Neural cell (in vitro differentiated cells): Measurements from ENCODE around the gene NATD1. TPM values are rescaled to one million over a fixed set of nuclear protein-coding genes. Genes with fewer than 3 reads are reported as not detected.

Experiments
- H2AFZ ChIP-seq: fragments of 200-600, 300-800 bp; sonication (generic), shearing (Covaris generic); 2 replicates; pipeline ENCODE4 v1.6.0; 2014; ENCODE audit warnings: low read depth, mild to moderate bottlenecking, antibody characterized with exemption, low read length, moderate library complexity
- H3F3A ChIP-seq: fragments of 200-600 bp; shearing (Covaris generic); 2 replicates; pipeline ENCODE4 v1.6.1; 2016; ENCODE audit warnings: mild to moderate bottlenecking, moderate library complexity, mixed read lengths, antibody characterized with exemption, low read length; ENCODE audit not compliant: insufficient read depth, poor library complexity, severe bottlenecking
- H3K27ac ChIP-seq: fragments of 200-600, 300-800 bp; sonication (generic), shearing (Covaris generic); 2 replicates; pipeline ENCODE4 v1.5.1; 2014; ENCODE audit warnings: mild to moderate bottlenecking, low read length, moderate library complexity
- H3K27me3 ChIP-seq: fragments of 300-800, 200-600 bp; sonication (generic), shearing (Covaris generic); 2 replicates; pipeline ENCODE4 v1.6.0; 2014; ENCODE audit warnings: mild to moderate bottlenecking, low read depth, low read length, moderate library complexity; ENCODE audit not compliant: insufficient read depth
- H3K36me3 ChIP-seq: fragments of 300-800, 200-600 bp; sonication (generic), shearing (Covaris generic); 2 replicates; pipeline ENCODE4 v1.5.1; 2014; ENCODE audit warnings: mild to moderate bottlenecking, antibody characterized with exemption, low read length, moderate library complexity; ENCODE audit not compliant: insufficient read depth
- H3K4me2 ChIP-seq: fragments of 300-800, 200-600 bp; sonication (generic), shearing (Covaris generic); 2 replicates; pipeline ENCODE4 v1.6.0; 2014; ENCODE audit warnings: mild to moderate bottlenecking, low read length
- H3K4me3 ChIP-seq: fragments of 300-800, 200-600 bp; sonication (generic), shearing (Covaris generic); 2 replicates; pipeline ENCODE4 v1.5.1; 2014; ENCODE audit warnings: mild to moderate bottlenecking, low read length, moderate library complexity
- H3K79me2 ChIP-seq: fragments of 200-600 bp; shearing (Covaris generic); replicated peaks from 2 replicates; pipeline ENCODE4 v1.6.0; 2014; ENCODE audit warnings: mild to moderate bottlenecking, low read length, moderate library complexity; ENCODE audit not compliant: insufficient read depth
- H3K9ac ChIP-seq: fragments of 300-800, 200-600 bp; sonication (generic), shearing (Covaris generic); 2 replicates; pipeline ENCODE4 v1.6.1; 2016; ENCODE audit warnings: mild to moderate bottlenecking, low read length, mixed read lengths
- H3K9me2 ChIP-seq: fragments of 200-600 bp; shearing (Covaris generic); 2 replicates; pipeline ENCODE4 v1.6.1; 2016; ENCODE audit warnings: mild to moderate bottlenecking, low read length, mixed read lengths; ENCODE audit not compliant: insufficient read depth
- H3K9me3 ChIP-seq: fragments of 200-600, 300-800 bp; sonication (generic), shearing (Covaris generic); 2 replicates; pipeline ENCODE4 v1.6.1; 2016; ENCODE audit warnings: mild to moderate bottlenecking, mixed run types, low read length, moderate library complexity, mixed read lengths
- H4K20me1 ChIP-seq: fragments of 200-600 bp; shearing (Covaris generic); 2 replicates; pipeline ENCODE4 v1.6.1; 2016; ENCODE audit warnings: mild to moderate bottlenecking, mixed run types; ENCODE audit not compliant: insufficient read depth
- EP300 ChIP-seq: fragments of 450-650 bp; conservative IDR thresholded peaks from 2 replicates; pipeline ENCODE4 v1.6.1; 2014; ENCODE audit warnings: antibody characterized with exemption, mild to moderate bottlenecking, moderate library complexity; ENCODE audit not compliant: poor library complexity, severe bottlenecking
- EZH2 ChIP-seq: fragments of 200-600, 300-800 bp; shearing (Covaris generic), sonication (generic); IDR thresholded peaks from 2 replicates; pipeline ENCODE4 v1.6.1; 2014; ENCODE audit warnings: antibody characterized with exemption, low read length, borderline replicate concordance, mild to moderate bottlenecking; ENCODE audit not compliant: insufficient read depth, poor library complexity, severe bottlenecking
- MXI1 ChIP-seq: fragments of 450-650 bp; conservative IDR thresholded peaks from 2 replicates; pipeline ENCODE4 v1.6.1; 2014; ENCODE audit warnings: antibody characterized with exemption, mild to moderate bottlenecking; ENCODE audit not compliant: poor library complexity, severe bottlenecking
- POLR2AphosphoS5 ChIP-seq: IDR thresholded peaks from 2 replicates; pipeline ENCODE4 v1.6.1; 2012
- RAD21 ChIP-seq: fragments of 450-650 bp; conservative IDR thresholded peaks from 2 replicates; pipeline ENCODE4 v1.6.1; 2014; ENCODE audit warnings: antibody characterized with exemption, mild to moderate bottlenecking, moderate library complexity
- SMC3 ChIP-seq: fragments of 450-650 bp; conservative IDR thresholded peaks from 2 replicates; pipeline ENCODE4 v1.6.1; 2014; ENCODE audit warnings: antibody characterized with exemption, mild to moderate bottlenecking, moderate library complexity; ENCODE audit not compliant: poor library complexity
- TAF1 ChIP-seq: IDR thresholded peaks from 2 replicates; pipeline ENCODE4 v1.6.1; 2012; ENCODE audit warnings: low read depth
- polyA plus RNA-seq: library from polyadenylated mRNA; depleted of rRNA; stranded (reverse); fragments of >200 nt; gene quantifications from 2 replicates; pipeline ENCODE4 v1.2.3, GENCODE V29; 2014
- TF ChIP-seq, protein P1 (sequence below): IDR thresholded peaks from 2 replicates; pipeline ENCODE4 v1.6.1; 2012; ENCODE audit warnings: borderline replicate concordance
- TF ChIP-seq, protein P2 (sequence below): fragments of 450-650 bp; IDR thresholded peaks from 2 replicates; pipeline ENCODE4 v1.5.1; 2014; ENCODE audit warnings: antibody characterized with exemption, mild to moderate bottlenecking, moderate library complexity; ENCODE audit not compliant: poor library complexity, severe bottlenecking

The NATD1 gene
- polyA plus RNA-seq, 1 donor from 2014 or later = 2.8 TPM

DNA sequence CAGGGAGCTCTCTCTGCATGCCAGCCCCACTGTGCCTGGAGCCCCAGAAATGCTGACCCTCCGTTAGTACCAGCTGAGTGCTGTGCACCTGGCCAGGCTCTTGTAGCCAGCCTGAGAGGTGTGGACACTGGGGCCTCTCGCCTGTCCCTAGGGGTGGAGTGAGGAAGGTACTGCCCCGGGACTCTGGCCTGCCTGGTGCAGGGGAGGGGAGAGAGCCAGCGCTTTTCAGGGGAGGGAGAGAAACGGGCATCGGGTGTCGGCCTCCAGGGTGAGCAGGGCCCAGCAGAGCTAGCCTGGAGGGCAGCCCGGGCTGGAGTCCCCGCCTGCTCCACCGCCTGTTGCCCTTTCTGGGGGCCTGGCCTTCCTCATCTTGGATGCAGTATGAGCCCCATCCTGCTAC is 44.4 kb upstream of the NATD1 start:
- no peak overlapping the region for H3K4me2 ChIP-seq
- no peaks in the 10 kb centered on the region for H3K36me3 ChIP-seq
- H3K4me3 ChIP-seq = no peak overlapping the region
- no peak overlapping the region for H3K27ac ChIP-seq
- no peaks in the 10 kb centered on the region for H3K9me2 ChIP-seq
- TF ChIP-seq SMC3 (no peak), EP300 (no peak), POLR2AphosphoS5 (no peak), EZH2 (no peak), TAF1 (no peak), RAD21 (no peak), MXI1 (no peak)
- TF ChIP-seq, protein P1, sequence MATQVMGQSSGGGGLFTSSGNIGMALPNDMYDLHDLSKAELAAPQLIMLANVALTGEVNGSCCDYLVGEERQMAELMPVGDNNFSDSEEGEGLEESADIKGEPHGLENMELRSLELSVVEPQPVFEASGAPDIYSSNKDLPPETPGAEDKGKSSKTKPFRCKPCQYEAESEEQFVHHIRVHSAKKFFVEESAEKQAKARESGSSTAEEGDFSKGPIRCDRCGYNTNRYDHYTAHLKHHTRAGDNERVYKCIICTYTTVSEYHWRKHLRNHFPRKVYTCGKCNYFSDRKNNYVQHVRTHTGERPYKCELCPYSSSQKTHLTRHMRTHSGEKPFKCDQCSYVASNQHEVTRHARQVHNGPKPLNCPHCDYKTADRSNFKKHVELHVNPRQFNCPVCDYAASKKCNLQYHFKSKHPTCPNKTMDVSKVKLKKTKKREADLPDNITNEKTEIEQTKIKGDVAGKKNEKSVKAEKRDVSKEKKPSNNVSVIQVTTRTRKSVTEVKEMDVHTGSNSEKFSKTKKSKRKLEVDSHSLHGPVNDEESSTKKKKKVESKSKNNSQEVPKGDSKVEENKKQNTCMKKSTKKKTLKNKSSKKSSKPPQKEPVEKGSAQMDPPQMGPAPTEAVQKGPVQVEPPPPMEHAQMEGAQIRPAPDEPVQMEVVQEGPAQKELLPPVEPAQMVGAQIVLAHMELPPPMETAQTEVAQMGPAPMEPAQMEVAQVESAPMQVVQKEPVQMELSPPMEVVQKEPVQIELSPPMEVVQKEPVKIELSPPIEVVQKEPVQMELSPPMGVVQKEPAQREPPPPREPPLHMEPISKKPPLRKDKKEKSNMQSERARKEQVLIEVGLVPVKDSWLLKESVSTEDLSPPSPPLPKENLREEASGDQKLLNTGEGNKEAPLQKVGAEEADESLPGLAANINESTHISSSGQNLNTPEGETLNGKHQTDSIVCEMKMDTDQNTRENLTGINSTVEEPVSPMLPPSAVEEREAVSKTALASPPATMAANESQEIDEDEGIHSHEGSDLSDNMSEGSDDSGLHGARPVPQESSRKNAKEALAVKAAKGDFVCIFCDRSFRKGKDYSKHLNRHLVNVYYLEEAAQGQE = no peak
- TF ChIP-seq, protein P2, sequence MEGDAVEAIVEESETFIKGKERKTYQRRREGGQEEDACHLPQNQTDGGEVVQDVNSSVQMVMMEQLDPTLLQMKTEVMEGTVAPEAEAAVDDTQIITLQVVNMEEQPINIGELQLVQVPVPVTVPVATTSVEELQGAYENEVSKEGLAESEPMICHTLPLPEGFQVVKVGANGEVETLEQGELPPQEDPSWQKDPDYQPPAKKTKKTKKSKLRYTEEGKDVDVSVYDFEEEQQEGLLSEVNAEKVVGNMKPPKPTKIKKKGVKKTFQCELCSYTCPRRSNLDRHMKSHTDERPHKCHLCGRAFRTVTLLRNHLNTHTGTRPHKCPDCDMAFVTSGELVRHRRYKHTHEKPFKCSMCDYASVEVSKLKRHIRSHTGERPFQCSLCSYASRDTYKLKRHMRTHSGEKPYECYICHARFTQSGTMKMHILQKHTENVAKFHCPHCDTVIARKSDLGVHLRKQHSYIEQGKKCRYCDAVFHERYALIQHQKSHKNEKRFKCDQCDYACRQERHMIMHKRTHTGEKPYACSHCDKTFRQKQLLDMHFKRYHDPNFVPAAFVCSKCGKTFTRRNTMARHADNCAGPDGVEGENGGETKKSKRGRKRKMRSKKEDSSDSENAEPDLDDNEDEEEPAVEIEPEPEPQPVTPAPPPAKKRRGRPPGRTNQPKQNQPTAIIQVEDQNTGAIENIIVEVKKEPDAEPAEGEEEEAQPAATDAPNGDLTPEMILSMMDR = no peak
- no peaks in the 10 kb centered on the region for H3K79me2 ChIP-seq
- no peak overlapping the region for H2AFZ ChIP-seq
- H3F3A ChIP-seq = no peaks in the 10 kb centered on the region
- no peaks in the 10 kb centered on the region for H3K27me3 ChIP-seq
- H3K9me3 ChIP-seq = no peaks in the 10 kb centered on the region
- no peak overlapping the region for H3K9ac ChIP-seq
- H4K20me1 ChIP-seq = no peaks in the 10 kb centered on the region

DNA sequence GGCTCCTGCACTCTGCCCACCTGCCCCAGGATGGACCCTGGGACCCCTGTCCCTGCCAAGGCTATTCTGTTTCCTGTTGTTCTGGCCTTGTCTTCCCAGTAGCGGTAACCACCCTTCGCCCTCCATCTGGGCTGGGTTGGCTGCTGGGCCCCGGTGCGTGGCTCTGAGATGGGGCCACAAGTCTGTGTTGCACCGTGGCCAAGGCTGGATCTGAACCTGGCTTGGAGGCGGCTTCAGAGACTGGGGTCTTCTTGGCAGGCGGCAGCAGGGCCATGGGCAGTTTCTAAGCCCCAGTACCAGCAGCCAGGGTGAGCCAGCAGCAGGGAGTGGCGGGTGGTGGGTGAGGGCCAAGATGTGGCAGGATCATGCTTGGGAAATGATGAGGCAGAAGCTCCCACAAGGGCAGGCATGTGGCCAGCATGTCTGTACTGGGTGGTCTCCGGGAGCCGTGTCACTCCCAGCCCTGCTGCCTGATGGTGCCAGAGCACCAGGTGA is 43.9 kb upstream of the NATD1 start:
- Histone ChIP-seq H3K79me2 (no peaks in the 10 kb centered on the region), H3K9me2 (no peaks in the 10 kb centered on the region), H2AFZ (no peak overlapping the region), H3K27ac (no peak overlapping the region), H3K4me3 (no peak overlapping the region), H3K27me3 (no peaks in the 10 kb centered on the region), H3K4me2 (no peak overlapping the region), H3K36me3 (no peaks in the 10 kb centered on the region), H3F3A (no peaks in the 10 kb centered on the region), H4K20me1 (no peaks in the 10 kb centered on the region), H3K9me3 (no peaks in the 10 kb centered on the region), H3K9ac (no peak overlapping the region)
- TF ChIP-seq EP300 (no peak), TAF1 (no peak), POLR2AphosphoS5 (no peak), EZH2 (no peak), RAD21 (no peak)
- TF ChIP-seq, protein P1 = no peak
- TF ChIP-seq, protein P2 = no peak
